DMS153 (cell line): ENCODE data around the gene KBTBD8.

ENCODE experiments used
- DNase-seq: peaks from one replicate; lab custom pipeline; 2025; lab: John Stamatoyannopoulos, UW

The KBTBD8 gene

DNA sequence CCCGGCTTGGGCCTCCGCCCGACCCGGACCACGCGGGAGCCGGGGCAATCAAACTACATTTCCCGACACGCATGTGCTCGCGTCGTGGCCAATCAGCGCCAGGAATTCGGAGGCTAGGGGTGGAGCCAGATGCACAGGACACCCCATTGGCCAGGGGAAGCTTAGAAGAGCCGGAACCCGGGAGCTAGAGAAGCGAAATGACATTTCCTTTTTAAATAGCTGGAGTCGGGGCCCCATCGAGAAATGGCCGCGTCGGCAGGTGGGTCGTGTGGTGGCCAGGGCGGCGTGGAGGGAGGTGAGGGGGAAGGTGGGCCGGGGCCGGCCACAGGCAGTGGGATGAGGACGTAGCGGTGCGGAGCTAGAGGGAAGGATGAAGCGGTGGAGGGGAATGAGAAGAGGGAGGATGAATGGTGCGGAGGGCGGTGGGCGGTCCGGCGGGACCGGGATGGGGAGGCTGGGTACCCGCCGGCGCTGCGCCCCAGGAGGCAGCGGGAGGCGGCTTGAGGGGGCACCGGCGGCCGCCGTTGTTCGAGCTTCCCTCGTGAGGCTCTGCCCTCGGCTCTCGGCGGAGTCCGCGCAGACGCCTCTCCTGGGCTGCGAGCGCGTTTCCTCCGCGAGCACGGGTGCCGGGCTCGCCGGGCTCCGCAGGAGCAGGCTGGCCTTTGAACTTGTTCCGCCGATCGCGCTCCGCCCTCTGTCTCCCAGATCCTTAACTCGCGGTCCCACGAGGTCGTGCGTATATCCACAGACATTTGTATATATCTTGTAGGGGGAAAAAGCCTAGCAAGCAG, at the start of gene KBTBD8:
KBTBD8 (plus strand) TSS at position 195 of the 791 bp plus-strand sequence; CDS start at position 244, 49 bp downstream.
- DNase-seq: peak; percentile 89

GRCh38 chr3:66948838-66949237, 49.3 kb upstream of the KBTBD8 start:
- no peak for DNase-seq

DNA sequence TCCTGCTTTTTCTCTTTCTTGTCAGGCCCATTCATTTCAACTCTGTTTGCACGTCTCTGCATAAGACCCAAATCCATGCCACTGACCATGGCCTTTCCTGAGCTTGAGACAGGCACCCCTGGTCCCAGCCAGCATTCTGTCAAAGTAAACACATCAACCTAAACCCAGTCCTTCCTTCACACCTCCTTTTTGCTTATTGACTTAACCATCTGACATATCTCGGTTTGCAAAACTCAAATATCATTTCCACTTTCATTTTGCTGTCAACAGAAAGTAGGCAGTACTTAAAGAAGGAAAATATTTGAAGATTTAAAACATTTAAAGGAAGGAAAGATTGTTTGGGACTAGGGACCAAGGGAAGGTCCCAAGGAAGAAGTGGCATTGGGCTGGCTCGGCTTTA, 48.2 kb upstream of the KBTBD8 start:
- DNase-seq: no peak

DNA sequence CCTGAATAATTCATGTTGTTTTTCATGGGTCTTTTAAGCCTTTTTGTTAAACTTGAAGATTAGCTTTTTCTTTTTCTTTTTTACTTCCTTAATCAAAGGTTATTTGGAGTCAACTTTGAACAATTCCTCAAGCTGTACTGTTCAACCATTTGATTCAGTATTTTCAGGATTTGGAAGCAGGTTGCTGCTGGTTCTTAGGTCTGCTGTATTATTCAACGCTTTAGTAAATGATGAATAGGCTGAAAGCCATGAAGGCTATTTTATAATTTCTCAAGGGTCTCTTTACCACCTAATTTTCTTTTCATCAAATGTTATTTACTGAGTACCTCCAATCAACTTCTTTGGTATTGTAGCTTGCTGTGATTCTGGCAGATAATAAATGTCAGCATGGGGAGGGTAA, 45.8 kb upstream of the KBTBD8 start:
- no peak for DNase-seq

- DNase-seq: no peak
Measured at GRCh38 chr3:66953934-66954445, 44.1 kb upstream of the KBTBD8 start.

- DNase-seq: no peak
Measured at GRCh38 chr3:66956742-66957141, 41.4 kb upstream of the KBTBD8 start.

- DNase-seq: no peak
Measured at GRCh38 chr3:66957367-66957766, 40.7 kb upstream of the KBTBD8 start.

GRCh38 chr3:66958067-66958466, 40.0 kb upstream of the KBTBD8 start:
- no peak for DNase-seq

DNA sequence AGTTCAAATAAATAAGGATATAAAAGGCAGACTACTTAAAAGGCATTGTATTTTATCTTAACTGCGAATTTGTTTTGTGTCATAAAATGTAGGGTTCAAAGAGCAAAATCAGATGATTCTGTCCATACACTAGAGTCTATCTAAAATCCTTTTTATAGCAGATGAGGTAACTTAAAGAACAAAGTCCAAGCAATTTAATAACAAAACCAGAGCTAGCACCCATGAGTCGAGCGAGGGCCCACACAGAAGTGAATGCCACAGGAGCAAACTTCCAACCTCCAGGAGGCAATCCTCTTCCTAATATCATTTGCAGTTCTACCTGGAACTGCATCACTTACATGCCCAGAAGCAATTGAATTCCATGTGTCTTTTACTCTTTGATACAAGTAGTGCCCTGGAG, 35.4 kb upstream of the KBTBD8 start:
- no peak for DNase-seq

DNA sequence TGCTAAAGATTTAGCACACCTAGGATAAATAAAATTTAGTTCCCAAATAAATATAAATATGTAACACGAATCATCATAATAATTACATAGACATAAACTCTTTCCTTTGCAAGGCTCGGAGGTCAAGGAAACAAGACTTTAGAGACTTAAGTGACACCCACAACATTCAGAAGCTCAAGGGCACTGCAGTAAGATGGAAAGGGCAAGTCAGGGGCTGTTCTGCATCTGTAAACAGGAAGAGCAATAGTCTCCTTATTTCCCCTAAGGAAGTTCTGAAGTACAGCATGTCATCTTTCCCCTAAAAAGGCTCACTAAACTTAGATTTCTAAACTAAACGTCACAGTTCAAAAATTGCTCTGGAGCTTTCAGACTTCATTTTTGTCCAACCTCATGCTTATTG, 26.9 kb upstream of the KBTBD8 start:
- DNase-seq: no peak

GRCh38 chr3:66971891-66972551, 26.1 kb upstream of the KBTBD8 start:
- DNase-seq: peak; percentile 57

- no peak for DNase-seq
Measured at GRCh38 chr3:66980791-66981190, 17.3 kb upstream of the KBTBD8 start.

- no peak for DNase-seq
Measured at GRCh38 chr3:66983101-66983500, 15.0 kb upstream of the KBTBD8 start.

DNA sequence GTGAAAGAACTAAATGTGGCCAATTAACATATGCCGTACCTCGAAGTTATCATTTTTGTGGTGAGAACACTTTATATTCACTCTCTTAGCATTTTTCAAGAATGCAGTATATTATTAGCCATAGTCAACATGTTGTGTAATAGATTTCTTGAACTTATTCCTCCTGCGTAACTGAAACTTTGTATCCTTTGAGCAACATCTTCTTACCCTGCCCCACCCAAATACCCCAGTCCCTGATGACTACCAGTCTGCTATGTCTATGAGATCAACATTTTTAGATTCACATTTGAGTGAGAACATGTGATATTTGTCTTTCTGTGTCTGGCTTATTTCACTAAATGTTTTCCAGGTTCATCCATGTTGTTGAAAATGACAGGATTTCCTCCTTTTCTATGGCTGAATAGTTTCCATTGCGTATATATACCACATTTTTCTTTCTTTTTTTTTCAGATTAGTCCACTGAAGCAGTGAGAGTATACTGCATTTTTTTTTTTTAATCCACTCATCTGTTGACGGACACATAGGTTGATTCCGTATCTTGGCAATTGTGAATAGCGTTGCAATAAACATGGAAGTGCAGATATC, 12.7 kb upstream of the KBTBD8 start:
- DNase-seq: no peak

GRCh38 chr3:66986406-66986805, 11.7 kb upstream of the KBTBD8 start:
- no peak for DNase-seq

DNA sequence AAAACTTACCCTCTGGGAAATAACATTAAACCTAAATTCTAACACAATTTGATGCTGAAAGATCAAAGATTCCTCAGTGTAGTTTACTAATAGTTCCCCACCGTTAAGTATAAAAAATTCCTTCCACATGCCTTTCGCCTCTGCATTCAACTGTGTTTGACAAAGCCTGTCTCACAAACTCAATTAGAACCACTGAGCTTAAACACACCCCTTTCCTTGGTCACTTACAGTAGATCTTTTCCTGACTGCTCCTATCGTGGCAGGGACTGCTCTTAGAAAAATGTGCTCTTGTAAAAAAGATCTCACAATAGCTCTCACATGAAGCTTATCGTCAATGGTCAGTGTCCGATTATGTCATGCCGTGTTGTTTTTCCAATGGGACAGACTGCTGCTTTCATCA, 8.9 kb upstream of the KBTBD8 start:
- no peak for DNase-seq

GRCh38 chr3:66989860-66990696, 8.0 kb upstream of the KBTBD8 start:
- no peak for DNase-seq

GRCh38 chr3:66991459-66991858, 6.6 kb upstream of the KBTBD8 start:
- no peak for DNase-seq

- no peak for DNase-seq
Measured at GRCh38 chr3:66993082-66993481, 5.0 kb upstream of the KBTBD8 start.

DNA sequence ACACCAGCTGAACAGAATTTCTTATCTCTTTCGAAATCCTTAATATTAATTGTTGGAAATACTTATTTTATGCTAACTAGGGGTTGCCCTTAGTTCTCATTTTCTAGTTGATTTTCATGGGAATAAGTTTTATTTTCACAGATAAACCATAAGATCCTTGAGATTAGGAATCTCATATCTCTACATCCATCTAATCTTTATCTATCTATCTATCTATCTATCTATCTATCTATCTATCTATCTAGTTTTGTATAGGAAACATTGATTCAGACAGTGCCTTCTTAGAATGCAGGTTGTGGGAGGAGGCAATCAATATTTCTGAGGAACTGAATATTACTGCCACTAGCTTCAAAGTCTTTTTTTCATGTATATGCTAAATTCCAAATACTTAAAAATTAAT, 3.5 kb upstream of the KBTBD8 start:
- DNase-seq: no peak

DNA sequence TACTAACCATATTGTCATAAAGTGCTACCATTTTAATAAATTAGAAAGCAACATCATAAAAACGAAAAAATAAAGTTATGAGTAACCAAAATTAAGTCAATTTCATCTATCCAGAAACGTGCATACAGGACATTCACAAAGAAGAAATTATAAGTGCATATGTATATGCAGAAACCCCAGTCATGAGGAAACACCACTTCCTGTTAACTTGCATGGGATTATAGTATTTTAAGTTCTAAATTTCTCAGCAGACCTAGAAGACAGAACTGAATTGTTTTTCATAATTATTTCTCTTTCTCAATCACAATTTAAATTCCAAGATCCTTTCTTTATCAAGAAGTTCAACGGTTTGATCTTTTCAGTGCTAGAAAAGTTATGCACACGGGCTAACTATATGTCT, 1.4 kb upstream of the KBTBD8 start:
- no peak for DNase-seq

DNA sequence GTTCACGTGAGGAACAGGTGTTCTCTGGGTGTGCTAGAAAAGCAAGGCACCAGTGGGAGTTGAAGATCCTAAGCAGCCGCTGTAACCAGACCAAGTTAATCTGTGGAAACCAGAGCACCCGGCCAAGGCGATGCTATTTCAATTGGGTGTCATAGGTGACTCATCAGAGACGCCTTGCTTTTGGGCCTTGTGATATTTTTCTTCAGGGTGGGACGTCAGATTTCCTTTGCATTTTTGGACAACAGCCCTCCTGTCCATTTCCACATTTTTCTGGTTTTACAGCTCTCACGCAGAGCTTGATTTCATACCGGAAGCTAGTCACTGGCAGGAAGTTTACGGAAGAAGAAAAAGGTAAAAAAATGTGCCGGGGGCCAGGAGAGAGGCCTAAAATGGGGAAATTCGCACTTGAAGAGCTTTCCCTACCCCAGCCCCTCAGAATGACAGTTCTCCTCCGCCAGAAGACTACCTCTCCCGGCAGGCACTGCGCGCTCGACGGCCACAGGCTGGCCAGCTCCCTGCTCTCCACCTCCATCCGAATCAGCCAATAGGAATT, 471 bp upstream of the KBTBD8 start:
- no peak for DNase-seq
